Stimulated activated naive B cell treated with anti-CD40 and anti-IgM and Interleukin-4, amounts not matched to agents 10 μg/mL and 1 μg/mL and 100 μg/mL, for 72 hours (primary cell): ENCODE results near the gene FANCB.

Source experiments
- ATAC-seq, 2 donors: fragments of 150-1000 bp; cut with Tn5 transposase; replicated peaks; 2 replicates each; pipeline ENCODE4 v1.10.0; 2021; ENCODE audit warnings: moderate library complexity in 1 of 2
- DNase-seq: peaks from one replicate; pipeline ENCODE4 v3.0.0; 2021
- H3K27ac Mint-ChIP-seq: one replicate; pipeline ENCODE4 v1.8.0; 2022; ENCODE audit warnings: mild to moderate bottlenecking, mixed read lengths
- H3K27me3 Mint-ChIP-seq, 2 donors: one replicate each; pipeline ENCODE4 v1.8.0; 2022; ENCODE audit warnings: mixed read lengths in 2 of 2
- H3K36me3 Mint-ChIP-seq, 2 donors: one replicate each; pipeline ENCODE4 v1.8.0; 2022; ENCODE audit warnings: mixed read lengths in 2 of 2, mild to moderate bottlenecking in 1 of 2
- H3K4me1 Mint-ChIP-seq, 2 donors: one replicate each; pipeline ENCODE4 v1.8.0; 2022; ENCODE audit warnings: mixed read lengths in 2 of 2, mild to moderate bottlenecking in 1 of 2
- H3K4me3 Mint-ChIP-seq, 2 donors: one replicate each; pipeline ENCODE4 v1.8.0; 2022; ENCODE audit warnings: mild to moderate bottlenecking in 2 of 2, mixed read lengths in 2 of 2, moderate library complexity in 1 of 2
- H3K9me3 Mint-ChIP-seq, 2 donors: one replicate each; pipeline ENCODE4 v1.8.0; 2022; ENCODE audit warnings: mixed read lengths in 2 of 2, mild to moderate bottlenecking in 1 of 2

The FANCB gene

GRCh38 chrX:14819769-14820168 lies 53.1 kb downstream of the FANCB start:
- DNase-seq: no peak
- H3K9me3 Mint-ChIP-seq: peaks cover 7 to 13% of the 10 kb centered on the region in 2 donors
- H3K36me3 Mint-ChIP-seq: peaks cover 0 to 5% of the 10 kb centered on the region in 2 donors
- no peak overlapping the region for H3K4me3 Mint-ChIP-seq
- H3K4me1 Mint-ChIP-seq: no peaks in the 10 kb centered on the region
- no peak for ATAC-seq
- H3K27me3 Mint-ChIP-seq: no peaks in the 10 kb centered on the region
- H3K27ac Mint-ChIP-seq: no peak overlapping the region

GRCh38 chrX:14817571-14817970 lies 55.3 kb downstream of the FANCB start:
- peaks cover 7 to 13% of the 10 kb centered on the region in 2 donors for H3K9me3 Mint-ChIP-seq
- no peaks in the 10 kb centered on the region for H3K4me1 Mint-ChIP-seq

GRCh38 chrX:14802943-14803710 lies 69.7 kb downstream of the FANCB start:
- Mint-ChIP-seq H3K9me3 (peaks cover 0 to 1% of the 10 kb centered on the region in 2 donors), H3K27ac (no peak overlapping the region), H3K36me3 (peaks cover 0 to 6% of the 10 kb centered on the region in 2 donors), H3K4me3 (no peak overlapping the region), H3K4me1 (no peaks in the 10 kb centered on the region), H3K27me3 (no peaks in the 10 kb centered on the region)
- ATAC-seq (no peak), DNase-seq (no peak)

More at GRCh38 chrX:14817571-14817970, 55.3 kb downstream of the FANCB start:
- no peak overlapping the region for H3K4me3 Mint-ChIP-seq
- ATAC-seq (no peak), DNase-seq (no peak)
- no peak overlapping the region for H3K27ac Mint-ChIP-seq
- peaks cover 0 to 5% of the 10 kb centered on the region in 2 donors for H3K36me3 Mint-ChIP-seq
- no peaks in the 10 kb centered on the region for H3K27me3 Mint-ChIP-seq

- DNase-seq (no peak), ATAC-seq (no peak)
- Mint-ChIP-seq H3K36me3 (peaks cover 0 to 4% of the 10 kb centered on the region in 2 donors), H3K4me1 (no peaks in the 10 kb centered on the region), H3K9me3 (peaks cover 0 to 1% of the 10 kb centered on the region in 2 donors), H3K27ac (no peak overlapping the region), H3K27me3 (no peaks in the 10 kb centered on the region), H3K4me3 (no peak overlapping the region)
These were observed 71.7 kb downstream of the FANCB start for GRCh38 chrX:14801136-14801535.

GRCh38 chrX:14798805-14799397 lies 74.0 kb downstream of the FANCB start:
- peak in 1 of 2 donors; percentile 52 for ATAC-seq
- DNase-seq: no peak
- Mint-ChIP-seq H3K27me3 (no peaks in the 10 kb centered on the region), H3K4me3 (no peak overlapping the region), H3K9me3 (peaks cover 0 to 1% of the 10 kb centered on the region in 2 donors), H3K36me3 (peaks cover 4 to 7% of the 10 kb centered on the region in 2 donors), H3K4me1 (no peaks in the 10 kb centered on the region), H3K27ac (no peak overlapping the region)
